Lower leg skin (tissue), 3 donors: ENCODE measurements around the gene WSB2.

Experiments
- CTCF ChIP-seq, 3 donors: fragments of 450-650 bp; IDR thresholded peaks; one replicate each; pipeline ENCODE4 v1.5.1; 2016; ENCODE audit warnings: antibody characterized with exemption in 3 of 3, mild to moderate bottlenecking in 3 of 3, moderate library complexity in 2 of 3
- POLR2A ChIP-seq, 2 donors: fragments of 450-650 bp; IDR thresholded peaks; one replicate each; pipeline ENCODE4 v1.6.1; 2016 to 2017; ENCODE audit warnings: antibody characterized with exemption in 2 of 2, mild to moderate bottlenecking in 1 of 2, moderate library complexity in 1 of 2

- TF ChIP-seq CTCF (IDR thresholded peaks at IDR 0.05) (no peak), POLR2A (IDR thresholded peaks at IDR 0.05) (no peak)
Measured at GRCh38 chr12:118034429-118035189, 26.4 kb downstream of the WSB2 start.
